RWPE2 (cell line): ENCODE data around the gene CLOCK.

ENCODE experiments used
- ATAC-seq: fragments of 200-7000 bp; cut with Tn5 transposase; 3 replicates; pipeline ENCODE4 v1.9.1; 2021; ENCODE audit warnings: low read depth
- DNase-seq: peaks from one replicate; pipeline ENCODE4 v3.0.0-alpha.2; 2020; ENCODE audit warnings: low spot score
- H3K27ac ChIP-seq: fragments of 450-650 bp; 2 replicates; pipeline ENCODE4 v1.5.1; 2017; ENCODE audit warnings: mild to moderate bottlenecking; ENCODE audit not compliant: poor library complexity, severe bottlenecking
- H3K27me3 ChIP-seq: fragments of 250-450 bp; sonication (Bioruptor Pico); 2 replicates; pipeline ENCODE4 v1.5.1; 2021; ENCODE audit warnings: mild to moderate bottlenecking, moderate library complexity; ENCODE audit not compliant: insufficient read depth, poor library complexity, severe bottlenecking
- H3K36me3 ChIP-seq: fragments of 250-450 bp; sonication (Bioruptor Pico); 2 replicates; pipeline ENCODE4 v1.5.1; 2020; ENCODE audit warnings: low read depth, mild to moderate bottlenecking, moderate library complexity
- H3K4me1 ChIP-seq: fragments of 250-450 bp; sonication (Bioruptor Pico); 2 replicates; pipeline ENCODE4 v1.5.1; 2021; ENCODE audit warnings: mild to moderate bottlenecking, moderate library complexity; ENCODE audit not compliant: insufficient read depth, poor library complexity, severe bottlenecking
- H3K4me3 ChIP-seq: fragments of 250-450 bp; sonication (Bioruptor Pico); 2 replicates; pipeline ENCODE4 v1.5.1; 2021; ENCODE audit warnings: mild to moderate bottlenecking, moderate library complexity; ENCODE audit not compliant: severe bottlenecking
- H3K9me3 ChIP-seq: fragments of 250-450 bp; sonication (Bioruptor Pico); 2 replicates; pipeline ENCODE4 v1.5.1; 2021; ENCODE audit warnings: mild to moderate bottlenecking, moderate library complexity; ENCODE audit not compliant: severe bottlenecking
- TF ChIP-seq, protein P1 (sequence below): fragments of 450-650 bp; IDR thresholded peaks from one replicate; pipeline ENCODE4 v1.5.1; 2017; ENCODE audit warnings: mild to moderate bottlenecking, moderate library complexity; ENCODE audit not compliant: poor library complexity, severe bottlenecking

Gene CLOCK

DNA sequence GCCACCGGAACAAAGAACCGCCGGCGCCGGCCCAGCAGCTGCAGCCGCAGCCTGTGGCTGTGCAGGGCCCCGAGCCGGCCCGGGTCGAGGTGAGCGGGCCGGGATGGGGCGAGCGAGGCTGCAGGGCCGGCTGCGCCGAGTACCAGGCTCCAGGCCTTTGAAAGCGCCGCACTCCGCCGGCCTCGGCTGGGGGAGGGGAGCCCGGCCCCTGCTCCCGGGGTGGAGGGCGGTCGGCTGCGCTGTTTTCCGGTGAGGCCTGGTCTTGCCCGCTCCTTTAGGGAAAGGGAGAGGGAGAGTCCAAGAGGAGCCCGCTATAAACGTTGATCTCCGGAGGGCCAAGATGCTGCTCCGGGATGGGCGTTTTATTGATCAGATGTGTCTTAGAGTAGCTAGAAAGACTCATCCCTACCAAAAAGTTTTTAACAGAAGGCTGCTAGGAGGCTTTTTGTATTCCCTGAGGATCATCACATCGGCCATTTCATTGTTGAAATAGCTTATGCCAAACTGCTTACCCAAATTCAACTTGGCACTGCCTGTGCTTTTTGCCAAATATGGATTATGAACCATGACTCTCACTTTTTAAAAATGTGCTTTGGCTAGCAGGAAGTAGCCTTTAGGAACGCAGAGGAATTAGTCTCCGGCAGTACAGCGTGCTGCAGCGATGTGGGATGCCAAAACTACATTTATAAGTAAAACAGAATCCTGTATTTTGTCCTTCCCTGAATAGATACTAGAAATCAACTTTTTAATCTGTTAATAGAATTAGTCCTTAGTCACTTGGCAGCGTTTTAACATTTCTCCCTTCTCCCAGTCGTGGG, 150.2 kb downstream of the CLOCK start:
- Histone ChIP-seq H3K9me3 (peaks cover 2% of the 10 kb centered on the region), H3K27ac (peak overlapping the region; percentile 82), H3K4me1 (peaks cover 15% of the 10 kb centered on the region), H3K36me3 (peaks cover 41% of the 10 kb centered on the region), H3K27me3 (no peaks in the 10 kb centered on the region), H3K4me3 (peak overlapping the region; percentile 88)
- TF ChIP-seq, protein P1, sequence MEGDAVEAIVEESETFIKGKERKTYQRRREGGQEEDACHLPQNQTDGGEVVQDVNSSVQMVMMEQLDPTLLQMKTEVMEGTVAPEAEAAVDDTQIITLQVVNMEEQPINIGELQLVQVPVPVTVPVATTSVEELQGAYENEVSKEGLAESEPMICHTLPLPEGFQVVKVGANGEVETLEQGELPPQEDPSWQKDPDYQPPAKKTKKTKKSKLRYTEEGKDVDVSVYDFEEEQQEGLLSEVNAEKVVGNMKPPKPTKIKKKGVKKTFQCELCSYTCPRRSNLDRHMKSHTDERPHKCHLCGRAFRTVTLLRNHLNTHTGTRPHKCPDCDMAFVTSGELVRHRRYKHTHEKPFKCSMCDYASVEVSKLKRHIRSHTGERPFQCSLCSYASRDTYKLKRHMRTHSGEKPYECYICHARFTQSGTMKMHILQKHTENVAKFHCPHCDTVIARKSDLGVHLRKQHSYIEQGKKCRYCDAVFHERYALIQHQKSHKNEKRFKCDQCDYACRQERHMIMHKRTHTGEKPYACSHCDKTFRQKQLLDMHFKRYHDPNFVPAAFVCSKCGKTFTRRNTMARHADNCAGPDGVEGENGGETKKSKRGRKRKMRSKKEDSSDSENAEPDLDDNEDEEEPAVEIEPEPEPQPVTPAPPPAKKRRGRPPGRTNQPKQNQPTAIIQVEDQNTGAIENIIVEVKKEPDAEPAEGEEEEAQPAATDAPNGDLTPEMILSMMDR: no peak
- peak; percentile 26; the same call in 2 of the 3 replicates for ATAC-seq
- DNase-seq: no peak

DNA sequence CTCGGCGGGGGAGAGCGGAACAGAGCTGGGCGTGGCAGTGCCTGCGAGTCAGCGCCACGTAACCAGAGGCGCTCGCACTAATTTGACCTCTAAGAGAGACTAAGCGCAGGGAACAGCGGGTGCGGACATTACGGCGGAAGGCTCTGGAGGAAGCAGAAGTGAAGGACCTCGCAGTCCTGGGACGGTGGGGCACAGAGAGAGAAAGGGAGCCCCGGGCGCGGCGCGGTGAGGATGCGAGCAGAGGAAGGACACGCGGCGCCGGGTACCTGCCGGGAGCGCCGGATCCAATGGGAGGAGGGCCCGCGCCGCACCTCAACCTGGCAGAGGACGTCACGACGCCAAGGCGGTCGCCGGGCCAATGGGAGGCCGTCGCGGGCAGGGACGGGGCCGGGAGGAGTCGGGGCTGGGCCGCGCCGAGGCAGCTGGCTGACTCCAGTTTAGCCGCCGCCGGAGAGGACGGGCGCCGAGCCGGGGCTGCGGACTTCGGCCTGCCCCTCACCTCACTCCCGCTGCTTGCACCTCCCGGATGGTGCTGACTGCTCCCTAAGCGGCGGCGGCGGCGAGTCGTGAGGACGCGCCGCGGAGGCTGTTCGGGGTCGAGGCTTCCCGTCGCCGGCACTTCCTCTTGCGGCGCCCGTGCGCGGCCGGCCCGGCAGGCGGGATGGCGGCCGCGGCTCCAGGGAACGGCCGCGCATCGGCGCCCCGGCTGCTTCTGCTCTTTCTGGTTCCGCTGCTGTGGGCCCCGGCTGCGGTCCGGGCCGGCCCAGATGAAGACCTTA, 151.0 kb downstream of the CLOCK start, which contains the start of gene TMEM165:
TMEM165 (plus strand) TSS at position 429 of the 779 bp plus-strand sequence; CDS start at position 662, 233 bp downstream.
- H3K27me3 ChIP-seq: no peaks in the 10 kb centered on the region
- peaks cover 15% of the 10 kb centered on the region for H3K4me1 ChIP-seq
- H3K9me3 ChIP-seq: peaks cover 2% of the 10 kb centered on the region
- peaks cover 33% of the 10 kb centered on the region for H3K36me3 ChIP-seq
- H3K4me3 ChIP-seq: peak within 1 kb of the TSS; percentile 88
- TF ChIP-seq, protein P1: no peak
- DNase-seq (peak; percentile 94), ATAC-seq (peak; percentile 95)
- H3K27ac ChIP-seq: peak within 1 kb of the TSS; percentile 82

DNA sequence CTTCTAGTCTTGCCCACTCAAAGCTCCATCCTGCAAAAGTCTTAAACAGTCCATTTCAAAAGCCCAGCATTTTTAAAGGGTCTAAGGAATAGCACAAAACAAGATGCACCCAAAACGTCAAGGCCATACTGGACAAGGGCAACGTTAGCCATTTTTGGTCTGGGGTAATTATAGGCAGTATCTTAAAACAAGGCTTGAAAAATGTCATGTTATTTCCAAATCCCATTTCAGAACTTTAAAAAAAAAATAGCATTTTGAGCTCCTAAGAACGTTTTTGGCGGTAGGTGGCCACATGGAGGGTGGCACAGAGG, 151.5 kb downstream of the CLOCK start:
- Histone ChIP-seq H3K27me3 (no peaks in the 10 kb centered on the region), H3K4me3 (peak overlapping the region; percentile 88), H3K4me1 (peaks cover 15% of the 10 kb centered on the region), H3K9me3 (peaks cover 2% of the 10 kb centered on the region), H3K36me3 (peaks cover 29% of the 10 kb centered on the region), H3K27ac (peak overlapping the region; percentile 82)
- TF ChIP-seq, protein P1: no peak
- DNase-seq (no peak), ATAC-seq (no peak)

DNA sequence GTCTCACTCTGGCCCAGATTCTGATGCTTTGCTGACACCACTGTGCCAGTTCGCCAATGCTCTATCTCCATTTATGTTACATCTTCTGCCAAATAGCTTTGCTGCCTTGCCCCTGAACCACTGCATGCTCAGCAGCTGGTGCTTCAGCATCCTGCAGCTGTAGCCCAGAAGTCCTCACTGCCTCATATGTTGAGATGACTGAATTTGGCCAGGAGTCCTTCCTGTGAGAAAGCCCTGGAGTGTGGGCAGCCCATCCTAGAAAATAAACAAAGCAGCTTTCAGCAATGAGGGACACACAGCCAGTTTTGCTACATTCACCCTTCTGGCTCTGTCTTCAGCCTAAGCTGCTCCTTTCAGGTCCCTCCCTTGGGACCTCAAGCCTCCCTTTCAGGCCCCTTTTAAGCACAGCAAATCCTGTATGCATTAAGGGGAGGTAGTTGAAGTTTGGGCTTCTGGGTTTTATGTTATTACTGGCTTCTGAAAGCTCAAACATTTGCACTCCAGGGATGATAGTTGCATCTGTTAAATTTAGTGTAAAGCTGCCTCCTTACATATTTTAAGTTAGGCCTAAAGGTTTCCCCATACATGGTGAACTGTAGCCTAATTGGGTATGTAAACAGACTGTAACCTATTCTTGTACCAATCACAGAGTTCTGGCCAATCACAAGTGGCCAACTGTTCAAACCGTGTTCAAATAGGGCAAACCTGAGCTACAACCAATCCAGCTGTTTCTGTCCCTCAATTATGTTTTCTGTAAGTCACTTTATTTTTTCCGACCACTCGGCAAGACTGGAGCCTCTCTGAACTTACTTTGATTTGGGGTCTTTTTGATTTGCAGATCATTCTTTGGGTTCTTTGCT, 153.0 kb downstream of the CLOCK start:
- H3K27me3 ChIP-seq: no peaks in the 10 kb centered on the region
- no peak overlapping the region for H3K27ac ChIP-seq
- no peak overlapping the region for H3K4me3 ChIP-seq
- peaks cover 2% of the 10 kb centered on the region for H3K9me3 ChIP-seq
- DNase-seq (no peak), ATAC-seq (no peak)
- peaks cover 5% of the 10 kb centered on the region for H3K4me1 ChIP-seq
- TF ChIP-seq, protein P1: no peak
- H3K36me3 ChIP-seq: peaks cover 18% of the 10 kb centered on the region
